CMK (cell line): ENCODE data around the gene SPINT2.
"Not testable (repeated sequence)": the region's sequence is repeated elsewhere in the genome, so short reads cannot be mapped to it uniquely, and the experiment has no call there.

Experiments
- DNase-seq: peaks from one replicate; pipeline ENCODE4 v3.0.0-alpha.2; 2010; ENCODE audit warnings: low read depth

SPINT2 gene

GRCh38 chr19:38320969-38321339 lies 56.6 kb downstream of the SPINT2 start:
- no peak for DNase-seq

GRCh38 chr19:38321646-38322196 lies 57.3 kb downstream of the SPINT2 start:
- no peak for DNase-seq

- DNase-seq = no peak
Measured at GRCh38 chr19:38323291-38323690, 58.9 kb downstream of the SPINT2 start.

- no peak for DNase-seq
Measured at GRCh38 chr19:38324431-38324830, 60.1 kb downstream of the SPINT2 start.

- no peak for DNase-seq
Measured at GRCh38 chr19:38326591-38326990, 62.2 kb downstream of the SPINT2 start.

GRCh38 chr19:38329651-38330050 lies 65.3 kb downstream of the SPINT2 start:
- DNase-seq = no peak

GRCh38 chr19:38331728-38332127 lies 67.4 kb downstream of the SPINT2 start:
- no peak for DNase-seq

GRCh38 chr19:38333245-38333644 lies 68.9 kb downstream of the SPINT2 start:
- DNase-seq = no peak

- peak; percentile 92 for DNase-seq
Measured at GRCh38 chr19:38335949-38336637, 71.7 kb downstream of the SPINT2 start.

- DNase-seq = peak; percentile 95
Measured at GRCh38 chr19:38336638-38337359, 72.4 kb downstream of the SPINT2 start.

- DNase-seq = no peak
Measured at GRCh38 chr19:38337360-38337653, 72.9 kb downstream of the SPINT2 start.

GRCh38 chr19:38339011-38339410 lies 74.6 kb downstream of the SPINT2 start:
- DNase-seq = not testable (repeated sequence)

GRCh38 chr19:38340927-38341326 lies 76.6 kb downstream of the SPINT2 start:
- DNase-seq = no peak
